HCT116 (cell line): ENCODE measurements around the gene ENDOD1.

ENCODE experiments used
- CTCF ChIP-seq, 3 experiments: fragments of 200-600 bp in 1 of 3; sonication (generic) in 1 of 3; IDR thresholded peaks in 2 of 3; conservative IDR thresholded peaks in 1 of 3; 2 replicates each; pipeline ENCODE4 v1.5.1; 2012 to 2017; ENCODE audit warnings: low read depth in 2 of 3, low read length in 2 of 3, antibody characterized with exemption in 1 of 3, borderline replicate concordance in 1 of 3, control low read depth in 1 of 3, mild to moderate bottlenecking in 1 of 3, mixed read lengths in 1 of 3, mixed run types in 1 of 3, moderate library complexity in 1 of 3; ENCODE audit not compliant: insufficient read depth in 1 of 3
- POLR2AphosphoS5 ChIP-seq: IDR thresholded peaks from 2 replicates; pipeline ENCODE4 v1.6.1; 2011; ENCODE audit warnings: mild to moderate bottlenecking, low read depth, low read length, moderate library complexity

GRCh38 chr11:95044010-95044409 is 45.6 kb upstream of the ENDOD1 start:
- TF ChIP-seq CTCF (IDR thresholded peaks at IDR 0.05 in 2 of 3, conservative IDR thresholded peaks at IDR 0.05 in 1 of 3; ENCODE audit: borderline replicate concordance in 1 of 3, insufficient read depth in 1 of 3, low read depth in 2 of 3, low read length in 2 of 3) = no peak
- TF ChIP-seq POLR2AphosphoS5 = no peak
